HEK293 (cell line): ENCODE results near the gene TNFRSF25.

Source experiments
- KLF10 ChIP-seq: fragments of 450-650 bp; IDR thresholded peaks from 2 replicates; pipeline ENCODE4 v1.5.1; 2018; ENCODE audit warnings: missing biosample characterization, mild to moderate bottlenecking, missing genetic modification characterization
- OVOL3 ChIP-seq: fragments of 450-650 bp; formaldehyde crosslinking; IDR thresholded peaks from 2 replicates; pipeline ENCODE4 v1.5.1; 2016; ENCODE audit warnings: missing biosample characterization, missing genetic modification characterization
- ZBTB17 ChIP-seq: fragments of 450-650 bp; formaldehyde crosslinking; IDR thresholded peaks from 2 replicates; pipeline ENCODE4 v1.5.1; 2016; ENCODE audit warnings: missing biosample characterization, missing genetic modification characterization
- TF ChIP-seq, protein P1 (sequence below): fragments of 450-650 bp; formaldehyde crosslinking; IDR thresholded peaks from 2 replicates; pipeline ENCODE4 v1.5.1; 2016; ENCODE audit warnings: missing biosample characterization, missing genetic modification characterization
- TF ChIP-seq, protein P2 (sequence below): fragments of 450-650 bp; formaldehyde crosslinking; IDR thresholded peaks from 2 replicates; pipeline ENCODE4 v1.5.1; 2016; ENCODE audit warnings: missing biosample characterization, missing genetic modification characterization

DNA sequence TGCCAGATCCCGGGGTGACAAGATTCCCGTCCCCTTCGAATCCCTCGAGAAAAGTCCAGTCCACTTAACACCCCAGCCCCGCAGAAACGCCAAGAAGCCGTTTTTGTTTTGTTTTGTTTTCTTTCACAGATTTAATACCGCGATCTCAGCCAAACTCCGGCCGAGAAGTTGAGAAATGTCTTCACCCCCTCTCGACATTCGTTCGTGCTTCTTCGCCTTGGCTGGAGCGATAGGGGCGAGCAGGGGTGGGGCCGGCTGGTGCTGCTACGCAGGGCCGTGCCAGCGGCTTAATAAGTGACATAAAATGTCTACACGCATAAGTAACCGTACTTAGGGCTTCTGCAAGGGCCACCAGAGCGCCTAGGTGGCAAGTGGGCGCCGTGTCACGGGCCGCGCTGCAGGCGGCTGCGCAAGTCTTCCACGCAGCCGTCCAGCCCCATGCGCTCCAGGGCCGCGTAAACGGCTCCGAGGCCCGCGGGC lies 4.9 kb downstream of the TNFRSF25 start:
- TF ChIP-seq, protein P1, sequence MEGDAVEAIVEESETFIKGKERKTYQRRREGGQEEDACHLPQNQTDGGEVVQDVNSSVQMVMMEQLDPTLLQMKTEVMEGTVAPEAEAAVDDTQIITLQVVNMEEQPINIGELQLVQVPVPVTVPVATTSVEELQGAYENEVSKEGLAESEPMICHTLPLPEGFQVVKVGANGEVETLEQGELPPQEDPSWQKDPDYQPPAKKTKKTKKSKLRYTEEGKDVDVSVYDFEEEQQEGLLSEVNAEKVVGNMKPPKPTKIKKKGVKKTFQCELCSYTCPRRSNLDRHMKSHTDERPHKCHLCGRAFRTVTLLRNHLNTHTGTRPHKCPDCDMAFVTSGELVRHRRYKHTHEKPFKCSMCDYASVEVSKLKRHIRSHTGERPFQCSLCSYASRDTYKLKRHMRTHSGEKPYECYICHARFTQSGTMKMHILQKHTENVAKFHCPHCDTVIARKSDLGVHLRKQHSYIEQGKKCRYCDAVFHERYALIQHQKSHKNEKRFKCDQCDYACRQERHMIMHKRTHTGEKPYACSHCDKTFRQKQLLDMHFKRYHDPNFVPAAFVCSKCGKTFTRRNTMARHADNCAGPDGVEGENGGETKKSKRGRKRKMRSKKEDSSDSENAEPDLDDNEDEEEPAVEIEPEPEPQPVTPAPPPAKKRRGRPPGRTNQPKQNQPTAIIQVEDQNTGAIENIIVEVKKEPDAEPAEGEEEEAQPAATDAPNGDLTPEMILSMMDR (tag by site-specific recombination), result no peak
- TF ChIP-seq OVOL3 (no peak), ZBTB17 (tag by site-specific recombination) (no peak), KLF10 (tag by site-specific recombination) (no peak)
- TF ChIP-seq, protein P2, sequence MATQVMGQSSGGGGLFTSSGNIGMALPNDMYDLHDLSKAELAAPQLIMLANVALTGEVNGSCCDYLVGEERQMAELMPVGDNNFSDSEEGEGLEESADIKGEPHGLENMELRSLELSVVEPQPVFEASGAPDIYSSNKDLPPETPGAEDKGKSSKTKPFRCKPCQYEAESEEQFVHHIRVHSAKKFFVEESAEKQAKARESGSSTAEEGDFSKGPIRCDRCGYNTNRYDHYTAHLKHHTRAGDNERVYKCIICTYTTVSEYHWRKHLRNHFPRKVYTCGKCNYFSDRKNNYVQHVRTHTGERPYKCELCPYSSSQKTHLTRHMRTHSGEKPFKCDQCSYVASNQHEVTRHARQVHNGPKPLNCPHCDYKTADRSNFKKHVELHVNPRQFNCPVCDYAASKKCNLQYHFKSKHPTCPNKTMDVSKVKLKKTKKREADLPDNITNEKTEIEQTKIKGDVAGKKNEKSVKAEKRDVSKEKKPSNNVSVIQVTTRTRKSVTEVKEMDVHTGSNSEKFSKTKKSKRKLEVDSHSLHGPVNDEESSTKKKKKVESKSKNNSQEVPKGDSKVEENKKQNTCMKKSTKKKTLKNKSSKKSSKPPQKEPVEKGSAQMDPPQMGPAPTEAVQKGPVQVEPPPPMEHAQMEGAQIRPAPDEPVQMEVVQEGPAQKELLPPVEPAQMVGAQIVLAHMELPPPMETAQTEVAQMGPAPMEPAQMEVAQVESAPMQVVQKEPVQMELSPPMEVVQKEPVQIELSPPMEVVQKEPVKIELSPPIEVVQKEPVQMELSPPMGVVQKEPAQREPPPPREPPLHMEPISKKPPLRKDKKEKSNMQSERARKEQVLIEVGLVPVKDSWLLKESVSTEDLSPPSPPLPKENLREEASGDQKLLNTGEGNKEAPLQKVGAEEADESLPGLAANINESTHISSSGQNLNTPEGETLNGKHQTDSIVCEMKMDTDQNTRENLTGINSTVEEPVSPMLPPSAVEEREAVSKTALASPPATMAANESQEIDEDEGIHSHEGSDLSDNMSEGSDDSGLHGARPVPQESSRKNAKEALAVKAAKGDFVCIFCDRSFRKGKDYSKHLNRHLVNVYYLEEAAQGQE, result no peak
